NT2/D1 (cell line): Measurements from ENCODE around the gene FGD4.

Experiments
- SUZ12 ChIP-seq: IDR thresholded peaks from 2 replicates; pipeline ENCODE4 v1.6.1; 2011; ENCODE audit not compliant: insufficient read length, insufficient read depth; ENCODE audit errors: extremely low read depth
- YY1 ChIP-seq: IDR thresholded peaks from 2 replicates; pipeline ENCODE4 v1.6.1; 2011; ENCODE audit not compliant: insufficient read length, insufficient read depth
- ZNF274 ChIP-seq: IDR thresholded peaks from 2 replicates; pipeline ENCODE4 v1.6.1; 2011; ENCODE audit warnings: mild to moderate bottlenecking, low read depth, low read length

DNA sequence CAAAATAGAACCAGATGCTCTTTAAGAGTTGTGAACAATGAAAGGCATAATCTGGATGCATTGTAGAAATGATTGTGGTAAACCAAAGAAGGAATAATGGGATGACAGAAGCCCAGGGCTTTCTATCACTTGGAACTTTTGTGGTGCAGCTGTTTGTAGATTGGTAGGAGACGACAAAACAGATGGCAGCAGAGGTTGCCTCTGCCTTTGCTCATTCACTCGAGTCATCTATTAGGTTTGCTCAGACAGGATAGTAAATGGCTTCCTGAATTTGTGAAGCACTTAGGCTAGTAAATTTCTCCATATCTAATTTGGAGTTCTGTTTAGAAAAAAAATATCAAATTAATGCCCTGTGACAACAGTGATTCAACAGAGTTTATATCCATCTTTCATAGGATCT is 78.4 kb downstream of the FGD4 start:
- TF ChIP-seq YY1 = no peak
- no peak for TF ChIP-seq ZNF274
- TF ChIP-seq SUZ12 = no peak
